Astrocyte (in vitro differentiated cells and primary cell): ENCODE data around the gene LRP1B. TPM values are rescaled to one million over a fixed set of nuclear protein-coding genes. Genes with fewer than 3 reads are reported as not detected.

Source experiments
- DNase-seq: peaks from one replicate; pipeline ENCODE4 v3.0.0-alpha.2; 2010; ENCODE audit warnings: low read depth
- FAIRE-seq: peaks from 2 replicates; lab custom pipeline; 2011; peaks lifted over from hg19 to GRCh38; lab: Jason Lieb, UNC
- H2AFZ ChIP-seq: 2 replicates; pipeline ENCODE4 v1.6.0; 2012; ENCODE audit warnings: low read depth, low read length, inconsistent platforms
- H3K27ac ChIP-seq: 2 replicates; pipeline ENCODE4 v1.5.1; 2011; ENCODE audit warnings: low read depth, low read length, inconsistent platforms
- H3K27me3 ChIP-seq: 2 replicates; pipeline ENCODE4 v1.6.0; 2011; ENCODE audit warnings: low read length, inconsistent platforms; ENCODE audit not compliant: insufficient read depth
- H3K36me3 ChIP-seq: 2 replicates; pipeline ENCODE4 v1.5.1; 2011; ENCODE audit warnings: low read length, inconsistent platforms; ENCODE audit not compliant: insufficient read depth
- H3K4me1 ChIP-seq: 2 replicates; pipeline ENCODE4 v1.5.1; 2011; ENCODE audit warnings: low read length, inconsistent platforms; ENCODE audit not compliant: insufficient read depth
- H3K4me2 ChIP-seq: 2 replicates; pipeline ENCODE4 v1.6.0; 2012; ENCODE audit warnings: low read length, inconsistent platforms
- H3K4me3 ChIP-seq: 2 replicates; pipeline ENCODE4 v1.5.1; 2011; ENCODE audit warnings: low read depth, mild to moderate bottlenecking, low read length, inconsistent platforms; ENCODE audit not compliant: insufficient read depth
- H3K79me2 ChIP-seq: 2 replicates; pipeline ENCODE4 v1.6.0; 2012; ENCODE audit warnings: mild to moderate bottlenecking, low read length, inconsistent platforms; ENCODE audit not compliant: insufficient read depth
- H3K9ac ChIP-seq: 2 replicates; pipeline ENCODE4 v1.6.0; 2012; ENCODE audit warnings: mild to moderate bottlenecking, low read length, inconsistent platforms
- H3K9me3 ChIP-seq: 2 replicates; pipeline ENCODE4 v1.5.1; 2012; ENCODE audit warnings: low read depth, mild to moderate bottlenecking, low read length, inconsistent platforms; ENCODE audit not compliant: insufficient read depth
- H4K20me1 ChIP-seq: 2 replicates; pipeline ENCODE4 v1.6.0; 2012; ENCODE audit warnings: low read length, inconsistent platforms; ENCODE audit not compliant: insufficient read depth
- H3K27ac Mint-ChIP-seq: one replicate; pipeline ENCODE4 v1.8.0; 2021; ENCODE audit warnings: mild to moderate bottlenecking, mixed read lengths; ENCODE audit not compliant: unreplicated experiment
- H3K27me3 Mint-ChIP-seq: one replicate; pipeline ENCODE4 v1.8.0; 2021; ENCODE audit warnings: low read depth, mixed read lengths; ENCODE audit not compliant: unreplicated experiment
- H3K36me3 Mint-ChIP-seq: one replicate; pipeline ENCODE4 v1.8.0; 2021; ENCODE audit warnings: low read depth, mixed read lengths; ENCODE audit not compliant: unreplicated experiment
- H3K4me1 Mint-ChIP-seq: one replicate; pipeline ENCODE4 v1.8.0; 2021; ENCODE audit warnings: low read depth, mixed read lengths; ENCODE audit not compliant: unreplicated experiment
- H3K4me3 Mint-ChIP-seq: one replicate; pipeline ENCODE4 v1.8.0; 2021; ENCODE audit warnings: mild to moderate bottlenecking, moderate library complexity, mixed read lengths; ENCODE audit not compliant: unreplicated experiment
- H3K9me3 Mint-ChIP-seq: one replicate; pipeline ENCODE4 v1.8.0; 2021; ENCODE audit warnings: mild to moderate bottlenecking, mixed read lengths; ENCODE audit not compliant: unreplicated experiment
- CTCF ChIP-seq: IDR thresholded peaks from 2 replicates; pipeline ENCODE4 v1.5.1; 2011; ENCODE audit warnings: low read depth, mild to moderate bottlenecking, inconsistent platforms, low read length, moderate library complexity; ENCODE audit not compliant: insufficient read depth
- EZH2 ChIP-seq: IDR thresholded peaks from 2 replicates; pipeline ENCODE4 v1.6.1; 2012; ENCODE audit warnings: mild to moderate bottlenecking, low read length, inconsistent platforms; ENCODE audit not compliant: insufficient read depth
- total RNA-seq: library from RNA; stranded (reverse); gene quantifications from 2 replicates; pipeline ENCODE4 v1.2.1, GENCODE V29; 2021

LRP1B gene
- total RNA-seq, 1 donor from 2014 or later, result 1.5 TPM

DNA sequence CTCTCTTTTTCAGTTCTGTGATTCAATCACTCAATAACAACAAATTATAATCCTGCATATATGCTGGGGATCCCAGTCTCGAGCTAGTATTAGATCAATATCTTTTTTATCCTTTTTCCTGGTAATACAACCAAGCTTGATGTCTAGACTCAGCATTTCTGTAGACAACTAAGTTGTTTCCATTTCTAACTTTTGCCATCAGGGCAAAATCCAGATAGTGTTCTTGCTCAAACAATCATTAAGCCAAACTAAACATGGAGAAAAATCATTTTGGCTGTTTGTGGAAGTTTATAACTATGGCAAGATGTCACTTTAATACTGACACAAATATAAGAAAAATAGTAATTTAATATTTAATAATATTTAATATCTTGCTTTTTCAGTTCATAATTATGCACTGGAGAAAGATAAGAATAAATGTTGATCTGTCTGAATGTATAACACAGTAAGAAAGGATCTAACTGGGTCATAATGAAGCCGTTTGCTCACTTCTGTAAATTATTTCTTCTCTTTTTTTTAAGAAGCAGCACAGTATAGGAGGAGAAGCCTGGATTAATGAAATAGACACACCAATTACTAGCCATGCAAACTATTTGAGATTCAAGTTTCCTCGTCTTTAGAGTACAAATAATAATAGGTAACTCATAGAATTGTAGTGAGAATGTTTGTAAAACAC, 979.1 kb downstream of the LRP1B start:
- no peaks in the 10 kb centered on the region for H3K79me2 ChIP-seq
- Mint-ChIP-seq H3K4me3 (no peak overlapping the region), H3K4me1 (no peaks in the 10 kb centered on the region), H3K27ac (no peak overlapping the region), H3K36me3 (no peaks in the 10 kb centered on the region), H3K9me3 (no peaks in the 10 kb centered on the region), H3K27me3 (no peaks in the 10 kb centered on the region)
- no peaks in the 10 kb centered on the region for H3K4me1 ChIP-seq
- no peaks in the 10 kb centered on the region for H4K20me1 ChIP-seq
- no peak overlapping the region for H3K9ac ChIP-seq
- no peak overlapping the region for H2AFZ ChIP-seq
- TF ChIP-seq EZH2 (no peak), CTCF (no peak)
- H3K27me3 ChIP-seq, result no peaks in the 10 kb centered on the region
- DNase-seq (no peak), FAIRE-seq (no peak)
- H3K4me2 ChIP-seq, result no peak overlapping the region
- H3K36me3 ChIP-seq, result no peaks in the 10 kb centered on the region
- no peak overlapping the region for H3K4me3 ChIP-seq
- H3K27ac ChIP-seq, result no peak overlapping the region
- no peaks in the 10 kb centered on the region for H3K9me3 ChIP-seq

DNA sequence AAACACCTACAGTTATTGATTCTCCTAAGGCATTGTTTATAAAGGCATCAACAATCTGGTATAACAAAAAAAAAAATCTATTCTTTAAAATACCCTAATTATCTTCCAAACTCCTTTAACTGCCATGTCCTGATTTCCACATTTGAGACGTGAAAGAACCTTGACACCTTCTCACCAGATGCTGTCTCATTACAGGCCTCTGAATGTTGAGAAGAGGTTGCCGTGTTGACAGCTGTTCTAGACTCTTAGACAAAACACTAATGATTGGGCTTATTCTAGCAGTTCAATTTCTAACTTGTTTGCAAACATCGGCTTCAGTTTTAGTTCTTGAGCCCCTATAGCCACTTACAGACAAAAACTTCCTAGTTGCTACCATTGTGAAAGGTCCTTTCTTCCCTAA, 988.8 kb downstream of the LRP1B start:
- Histone ChIP-seq H3K9ac (no peak overlapping the region), H3K4me3 (no peak overlapping the region), H3K79me2 (no peaks in the 10 kb centered on the region), H3K27me3 (no peaks in the 10 kb centered on the region), H3K4me1 (no peaks in the 10 kb centered on the region), H3K9me3 (no peaks in the 10 kb centered on the region), H3K27ac (no peak overlapping the region), H3K36me3 (no peaks in the 10 kb centered on the region), H4K20me1 (no peaks in the 10 kb centered on the region), H3K4me2 (no peak overlapping the region), H2AFZ (peak overlapping the region; percentile 17)
- H3K27me3 Mint-ChIP-seq, result no peaks in the 10 kb centered on the region
- no peaks in the 10 kb centered on the region for H3K36me3 Mint-ChIP-seq
- TF ChIP-seq CTCF (no peak), EZH2 (no peak)
- peaks cover 2% of the 10 kb centered on the region for H3K4me1 Mint-ChIP-seq
- FAIRE-seq, result no peak
- no peaks in the 10 kb centered on the region for H3K9me3 Mint-ChIP-seq
- no peak overlapping the region for H3K4me3 Mint-ChIP-seq
- H3K27ac Mint-ChIP-seq, result no peak overlapping the region
- DNase-seq, result no peak

- H3K9me3 Mint-ChIP-seq, result no peaks in the 10 kb centered on the region
- H3K27me3 Mint-ChIP-seq, result no peaks in the 10 kb centered on the region
- no peaks in the 10 kb centered on the region for H3K36me3 ChIP-seq
- H3K79me2 ChIP-seq, result no peaks in the 10 kb centered on the region
- no peaks in the 10 kb centered on the region for H3K27me3 ChIP-seq
- no peak overlapping the region for H3K27ac Mint-ChIP-seq
- no peaks in the 10 kb centered on the region for H4K20me1 ChIP-seq
- no peaks in the 10 kb centered on the region for H3K36me3 Mint-ChIP-seq
- H3K4me3 ChIP-seq, result no peak overlapping the region
- H2AFZ ChIP-seq, result no peak overlapping the region
- H3K4me2 ChIP-seq, result no peak overlapping the region
- no peak for TF ChIP-seq CTCF
- no peak for TF ChIP-seq EZH2
- H3K9ac ChIP-seq, result no peak overlapping the region
- H3K9me3 ChIP-seq, result no peaks in the 10 kb centered on the region
- FAIRE-seq (no peak), DNase-seq (no peak)
- H3K4me1 ChIP-seq, result no peaks in the 10 kb centered on the region
- no peak overlapping the region for H3K27ac ChIP-seq
- H3K4me3 Mint-ChIP-seq, result no peak overlapping the region
- H3K4me1 Mint-ChIP-seq, result peaks cover 2% of the 10 kb centered on the region
Observed at GRCh38 chr2:141137122-141137693, 993.6 kb downstream of the LRP1B start.
